ENCODE data around the gene HK2.
"Not testable (repeated sequence)": the region's sequence is repeated elsewhere in the genome, so short reads cannot be mapped to it uniquely, and the experiment has no call there.

HK2 gene

DNA sequence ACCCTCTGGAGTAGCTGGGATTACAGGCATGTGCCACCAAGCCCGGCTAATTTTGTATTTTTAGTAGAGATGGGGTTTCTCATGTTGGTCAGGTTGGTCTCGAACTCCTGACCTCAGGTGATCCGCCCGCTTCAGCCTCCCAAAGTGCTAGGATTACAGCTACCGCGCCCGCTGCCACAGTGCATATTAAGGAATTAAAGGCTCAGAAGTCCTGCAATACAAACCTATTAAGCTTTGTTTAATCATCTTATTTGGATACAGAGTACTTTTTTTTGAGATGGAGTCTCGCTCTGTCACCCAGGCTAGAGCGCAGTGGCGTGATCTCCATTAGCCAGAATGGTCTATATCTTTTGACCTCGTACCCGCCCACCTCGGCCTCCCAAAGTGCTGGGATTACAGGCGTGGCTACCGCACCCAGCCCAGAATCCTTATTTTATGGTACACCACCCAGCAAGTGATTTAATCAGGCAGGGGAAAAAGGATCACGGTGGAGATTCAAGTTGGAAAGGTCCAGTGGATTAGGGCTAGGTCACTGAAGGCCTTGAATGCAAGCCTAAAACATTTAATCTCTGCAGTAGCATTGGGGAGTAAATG, 21.3 kb downstream of the HK2 start:
- not testable (repeated sequence) for DNase-seq (ENCODE audit: low read depth, low spot score); H3K4me3 ChIP-seq (ENCODE audit: low read length)

DNA sequence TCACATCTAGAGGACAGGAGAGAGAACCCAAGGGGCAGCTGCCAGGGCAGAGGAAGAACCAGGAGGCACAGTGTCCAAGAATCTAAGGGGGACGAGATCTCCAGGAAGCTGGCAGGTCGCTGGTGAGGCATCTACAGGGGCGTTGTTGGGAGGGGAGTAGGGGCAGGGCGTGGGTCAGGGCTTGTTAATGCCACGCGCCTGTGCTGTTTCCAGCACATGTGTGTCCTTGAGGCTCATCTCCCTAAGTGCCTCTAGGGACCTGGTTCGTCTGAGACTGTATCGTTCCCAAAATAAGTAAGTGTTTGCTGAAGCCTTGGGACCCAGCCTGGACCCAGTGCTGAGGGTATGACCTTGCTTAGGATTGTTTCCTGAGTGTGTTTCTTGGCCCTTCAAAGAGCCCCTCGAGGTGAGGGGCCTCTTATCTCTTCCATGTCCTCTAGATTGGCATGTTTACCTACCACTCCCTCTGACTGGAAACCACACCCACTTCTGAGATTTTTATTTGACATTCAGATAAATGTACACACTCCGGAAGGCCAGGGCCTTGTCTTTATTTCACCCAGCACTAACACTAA, 22.2 kb downstream of the HK2 start:
- no peak for DNase-seq (ENCODE audit: low read depth, low spot score)
- H3K4me3 ChIP-seq (ENCODE audit: low read length): no peak overlapping the region

GRCh38 chr2:74856599-74856998, 22.7 kb downstream of the HK2 start:
- DNase-seq (ENCODE audit: low read depth, low spot score): no peak
- H3K4me3 ChIP-seq (ENCODE audit: low read length): no peak overlapping the region

- H3K4me3 ChIP-seq (ENCODE audit: low read length): no peak overlapping the region
- no peak for DNase-seq (ENCODE audit: low read depth, low spot score)
These were observed 23.3 kb downstream of the HK2 start for GRCh38 chr2:74857215-74857614.

GRCh38 chr2:74857725-74858124, 23.8 kb downstream of the HK2 start:
- no peak overlapping the region for H3K4me3 ChIP-seq (ENCODE audit: low read length)
- no peak for DNase-seq (ENCODE audit: low read depth, low spot score)

GRCh38 chr2:74858281-74858680, 24.4 kb downstream of the HK2 start:
- no peak for DNase-seq (ENCODE audit: low read depth, low spot score)
- H3K4me3 ChIP-seq (ENCODE audit: low read length): no peak overlapping the region

- no peak for DNase-seq (ENCODE audit: low read depth, low spot score)
- H3K4me3 ChIP-seq (ENCODE audit: low read length): no peak overlapping the region
These were observed 26.2 kb downstream of the HK2 start for GRCh38 chr2:74860079-74860478.

DNA sequence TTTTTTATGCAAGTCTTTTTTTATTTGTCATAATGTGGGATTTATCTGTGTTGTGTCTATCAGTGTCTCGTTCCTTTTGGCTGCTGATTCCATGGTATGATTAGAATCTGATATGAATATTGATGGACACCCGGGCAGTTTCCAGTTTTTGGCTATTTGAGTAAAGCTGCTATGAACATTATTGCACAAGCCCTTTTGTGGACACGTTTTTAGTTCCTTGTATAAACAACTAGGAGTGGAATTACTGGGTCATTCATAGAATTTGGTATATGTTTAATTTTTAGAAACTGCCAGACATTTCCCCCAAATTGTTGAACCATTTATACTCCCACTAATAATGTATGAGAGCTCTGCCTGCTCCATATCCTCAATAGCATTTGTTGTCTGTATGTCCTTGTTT, 26.6 kb downstream of the HK2 start:
- no peak for DNase-seq (ENCODE audit: low read depth, low spot score)
- no peak overlapping the region for H3K4me3 ChIP-seq (ENCODE audit: low read length)

DNA sequence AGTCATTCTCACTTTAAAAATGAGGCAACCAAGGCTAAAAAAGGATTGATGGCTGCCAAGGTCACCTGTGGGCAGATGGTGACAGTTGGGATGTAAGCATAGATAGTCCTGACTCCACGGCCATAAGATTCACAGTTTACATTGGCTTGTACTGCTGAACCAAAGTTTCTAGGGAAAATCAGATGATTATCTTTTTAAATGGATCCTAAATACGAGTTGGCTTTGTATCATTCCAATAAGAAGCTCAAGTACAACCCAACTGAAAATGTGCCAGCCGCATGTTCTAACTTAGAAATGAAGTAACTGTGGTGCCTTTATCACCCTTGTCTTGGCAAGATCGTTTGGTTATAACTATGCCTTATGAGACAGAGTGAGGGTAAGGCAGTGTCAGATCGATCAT, 27.6 kb downstream of the HK2 start:
- H3K4me3 ChIP-seq (ENCODE audit: low read length): no peak overlapping the region
- no peak for DNase-seq (ENCODE audit: low read depth, low spot score)

GRCh38 chr2:74862020-74862964, 28.4 kb downstream of the HK2 start:
- DNase-seq (ENCODE audit: low read depth, low spot score): no peak
- H3K4me3 ChIP-seq (ENCODE audit: low read length): no peak overlapping the region

- no peak for DNase-seq (ENCODE audit: low read depth, low spot score)
- H3K4me3 ChIP-seq (ENCODE audit: low read length): no peak overlapping the region
These were observed 29.9 kb downstream of the HK2 start for GRCh38 chr2:74863802-74864248.

DNA sequence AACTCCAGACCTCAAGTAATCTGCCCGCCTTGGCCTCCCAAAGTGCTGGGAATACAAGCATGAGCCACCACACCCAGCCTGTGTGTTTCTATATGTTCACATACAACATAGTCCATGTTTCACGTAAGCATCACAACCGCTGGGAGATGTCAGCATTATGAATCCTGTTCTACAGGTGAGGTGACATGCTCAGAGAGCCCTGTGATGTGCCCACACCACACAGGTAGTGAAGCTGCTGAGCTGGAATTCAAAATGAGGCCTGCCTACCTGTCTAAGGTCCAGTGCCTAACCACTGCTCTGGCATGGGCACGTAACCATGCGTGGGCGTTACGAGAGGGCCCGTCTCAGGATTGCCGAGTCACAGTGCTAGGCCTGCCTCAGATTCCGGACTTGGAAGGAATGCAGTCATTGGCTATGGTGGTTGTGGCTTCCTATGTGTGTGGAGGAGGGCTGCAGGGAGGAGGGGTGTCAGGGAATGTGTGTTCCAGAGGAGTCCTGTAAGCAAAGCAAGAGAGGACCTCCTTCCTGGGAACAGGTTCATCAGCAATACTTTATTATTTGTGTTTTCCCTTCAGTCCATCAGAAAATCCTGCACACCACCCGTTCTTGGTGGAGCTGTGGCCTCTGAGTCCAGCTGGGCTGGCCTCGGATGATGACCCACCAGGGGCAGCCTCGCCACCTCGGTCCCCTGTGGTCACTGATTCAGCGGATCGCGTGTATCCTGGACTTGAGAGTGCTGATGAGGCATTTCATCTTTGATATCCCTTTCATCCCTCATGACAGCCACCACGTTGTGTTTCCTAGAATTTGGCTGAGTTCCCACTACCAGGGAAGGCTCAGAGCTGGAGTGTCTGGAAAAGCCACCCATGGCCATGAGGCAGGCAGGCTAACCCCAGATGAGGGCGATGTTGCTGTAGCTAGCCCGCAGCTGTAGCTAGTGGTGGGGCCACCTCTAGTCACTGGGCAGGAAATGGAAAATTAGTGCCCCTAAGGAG, 31.1 kb downstream of the HK2 start:
- no peak for DNase-seq (ENCODE audit: low read depth, low spot score)
- H3K4me3 ChIP-seq (ENCODE audit: low read length): no peak overlapping the region

- H3K4me3 ChIP-seq (ENCODE audit: low read length): no peak overlapping the region
- no peak for DNase-seq (ENCODE audit: low read depth, low spot score)
These were observed 32.1 kb downstream of the HK2 start for GRCh38 chr2:74865770-74866674.

DNA sequence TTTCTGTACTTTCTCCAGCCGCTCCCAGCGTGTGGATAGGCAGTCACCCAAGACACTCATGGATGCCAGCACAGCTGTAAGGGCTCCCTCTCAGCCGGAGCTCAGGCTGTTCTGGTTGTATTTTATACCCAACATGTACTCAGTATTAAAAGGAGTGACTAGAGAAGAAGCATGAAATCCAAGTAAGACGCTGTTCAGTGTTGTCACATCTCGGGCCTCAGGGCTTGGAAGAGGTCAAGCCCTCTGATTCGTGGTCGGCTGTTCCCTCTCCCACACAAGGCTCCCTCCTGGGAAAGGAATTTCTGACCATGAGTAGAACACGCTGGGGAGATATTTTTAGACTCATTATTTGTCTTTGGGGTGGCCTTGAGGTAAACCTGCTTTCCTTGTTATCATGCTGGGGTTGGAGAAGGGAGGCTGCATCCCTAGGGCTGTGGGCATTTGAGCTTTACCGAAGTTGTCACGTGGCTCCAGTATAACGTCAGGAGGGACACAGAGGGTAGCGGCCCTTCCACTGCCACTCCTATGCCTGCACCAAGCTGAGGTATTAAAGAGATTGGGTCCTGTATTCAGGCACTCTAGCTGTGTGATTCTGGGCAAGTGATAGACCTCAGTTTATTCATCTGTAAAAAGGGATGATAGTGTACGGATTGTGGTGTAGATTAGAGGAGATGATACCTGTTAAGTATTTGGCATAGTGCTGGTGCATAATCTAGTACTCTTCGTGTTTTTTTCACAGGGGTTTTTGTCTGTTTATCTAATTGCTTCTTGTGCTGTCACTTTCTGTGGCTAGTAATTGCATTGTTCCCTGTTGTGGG, 34.1 kb downstream of the HK2 start:
- no peak overlapping the region for H3K4me3 ChIP-seq (ENCODE audit: low read length)
- peak; percentile 45 for DNase-seq (ENCODE audit: low read depth, low spot score)

DNA sequence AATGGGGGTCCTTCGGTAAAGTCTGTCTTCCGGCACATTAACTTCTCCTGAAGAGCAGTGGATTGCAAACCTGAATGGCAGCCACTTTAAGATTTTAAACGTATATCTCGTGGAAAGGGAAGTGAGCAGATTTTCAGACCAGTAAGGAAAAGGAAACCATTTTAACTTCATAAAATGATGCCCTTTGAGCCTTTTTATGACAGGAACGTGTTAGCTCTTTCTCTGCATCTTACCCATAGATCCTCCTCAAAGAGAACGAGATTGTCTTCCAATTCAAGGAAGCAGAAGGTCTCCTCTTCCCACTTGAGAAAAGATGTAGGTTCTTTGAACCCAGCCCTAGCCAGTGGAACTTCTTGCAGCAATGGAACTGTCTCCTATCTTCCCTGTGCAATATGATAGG, 35.6 kb downstream of the HK2 start:
- DNase-seq (ENCODE audit: low read depth, low spot score): no peak
- H3K4me3 ChIP-seq (ENCODE audit: low read length): no peak overlapping the region

DNA sequence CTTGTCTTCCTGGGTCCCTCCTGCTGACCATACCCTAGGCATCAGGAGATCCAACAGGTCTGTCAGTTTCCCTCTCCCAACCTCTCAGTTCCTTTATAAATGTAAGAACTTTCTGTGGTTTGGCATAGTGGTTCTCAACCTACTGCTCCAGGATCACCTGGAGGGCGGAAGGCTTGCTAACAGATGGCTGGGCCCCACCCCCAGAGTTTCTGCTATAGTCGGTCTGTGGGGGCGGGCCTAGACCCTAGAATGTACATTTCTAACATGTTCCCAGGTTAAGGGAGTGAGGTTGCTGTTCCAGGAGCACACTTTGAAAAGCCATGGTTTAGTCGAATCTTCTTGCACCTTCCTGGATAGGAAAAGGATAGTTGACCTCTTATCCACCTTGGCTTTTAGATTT, 37.0 kb downstream of the HK2 start:
- DNase-seq (ENCODE audit: low read depth, low spot score): no peak
- H3K4me3 ChIP-seq (ENCODE audit: low read length): no peak overlapping the region

DNA sequence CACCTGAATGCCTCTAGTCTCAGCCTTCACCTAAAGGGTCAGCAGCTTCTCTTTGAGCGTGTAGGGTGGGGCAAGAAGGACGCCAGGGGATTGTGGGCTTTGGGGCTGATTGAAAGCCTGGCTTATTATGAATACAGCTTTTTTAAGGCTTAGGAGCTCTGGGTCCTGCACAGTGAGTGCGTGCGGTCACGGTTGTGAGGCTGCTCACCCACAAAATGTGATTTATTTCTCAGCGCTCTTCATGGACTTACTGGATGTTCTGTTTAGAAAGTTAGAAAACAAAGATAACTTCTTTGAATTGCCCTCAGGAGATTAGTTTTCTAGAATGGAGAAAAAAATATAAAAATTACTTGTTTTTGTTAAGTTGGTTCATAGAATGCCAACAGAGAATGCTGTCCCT, 37.5 kb downstream of the HK2 start:
- H3K4me3 ChIP-seq (ENCODE audit: low read length): no peak overlapping the region
- DNase-seq (ENCODE audit: low read depth, low spot score): no peak
